Activated naive CD4-positive, alpha-beta T cell treated with anti-CD3 and anti-CD28 coated beads, Interleukin-2, amount 10 ng/mL, durations not matched to agents 5 hours and 36 hours (primary cell): ENCODE results near the gene SELENOP. TPM values are rescaled to one million over a fixed set of nuclear protein-coding genes. Genes with fewer than 3 reads are reported as not detected.

ENCODE experiments used
- total RNA-seq, 2 experiments: library from RNA; stranded (reverse); gene quantifications; one replicate each; pipeline ENCODE4 v1.2.3, GENCODE V29; 2021

The SELENOP gene
- not detected for total RNA-seq

GRCh38 chr5:42811591-42812446 is at the start of gene SELENOP:
TSS of gene SELENOP (minus strand) at chr5:42811892. CDS start at chr5:42808353, 3,539 bp downstream.

GRCh38 chr5:42756606-42757601 is 54.8 kb downstream of the SELENOP start, which contains the start of gene CCDC152:
TSS of gene CCDC152 (plus strand) at chr5:42756818. CDS start at chr5:42759122, 2,304 bp downstream.

Other genes starting within 250 kb of the SELENOP start
- 1 to 10 TPM; 3.5 to 4.2 TPM for gene CCDC152, start 55.1 kb downstream of the SELENOP start, total RNA-seq
- gene ANXA2R, start 228.4 kb upstream of the SELENOP start, total RNA-seq: 10 to 100 TPM; 31.9 to 32.0 TPM